Measurements from ENCODE around the gene CCDC106.

Gene CCDC106

DNA sequence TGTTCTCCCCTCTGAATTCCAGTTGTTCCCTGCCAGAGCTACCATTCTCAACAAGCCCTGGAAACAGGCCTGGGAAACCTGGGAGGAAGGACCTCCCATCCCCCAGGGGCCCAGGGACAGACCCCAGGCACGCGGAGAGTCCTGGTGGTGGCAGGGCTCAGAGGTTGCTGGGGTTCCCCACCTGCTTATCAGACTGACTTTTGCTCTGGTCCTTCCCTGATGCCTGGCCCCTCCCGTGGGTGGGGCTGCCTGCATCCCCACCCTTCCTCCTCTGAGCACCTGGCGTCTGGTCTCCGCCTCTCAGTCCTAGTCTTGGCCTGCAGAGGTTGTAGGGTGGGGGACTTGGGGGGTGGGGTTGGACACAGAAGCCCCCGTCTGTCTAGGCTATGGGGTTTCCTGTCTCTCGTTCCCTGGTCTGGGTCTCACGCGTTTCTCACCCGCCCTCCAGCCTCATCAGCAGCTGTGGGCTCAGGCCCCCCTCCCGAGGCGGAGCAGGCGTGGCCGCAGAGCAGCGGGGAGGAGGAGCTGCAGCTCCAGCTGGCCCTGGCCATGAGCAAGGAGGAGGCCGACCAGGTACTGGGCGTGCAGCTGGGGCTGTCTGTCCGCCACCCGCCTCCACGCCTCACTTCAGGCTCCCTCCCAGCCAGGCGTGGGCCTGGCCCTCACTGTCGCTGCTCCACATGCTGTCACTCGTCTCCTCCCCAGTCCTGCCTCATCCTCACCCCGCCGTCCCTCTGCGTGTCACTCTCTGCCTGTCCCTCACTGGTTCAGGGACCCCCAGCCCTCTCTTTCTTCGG, 40.6 kb downstream of the CCDC106 start:
- no peak for TF ChIP-seq CTCF (IDR thresholded peaks at IDR 0.05; ENCODE audit: low read length, missing control alignments)
- DNase-seq (ENCODE audit: low read depth) = no peak
- no peak overlapping the region for H3K4me3 ChIP-seq (replicated peaks; ENCODE audit: low read depth, low read length)

GRCh38 chr19:55689411-55690108, 41.5 kb downstream of the CCDC106 start:
- no peak overlapping the region for H3K4me3 ChIP-seq (replicated peaks; ENCODE audit: low read depth, low read length)
- TF ChIP-seq CTCF (IDR thresholded peaks at IDR 0.05; ENCODE audit: low read length, missing control alignments) = no peak
- DNase-seq (ENCODE audit: low read depth) = no peak

- TF ChIP-seq CTCF (IDR thresholded peaks at IDR 0.05; ENCODE audit: low read length, missing control alignments) = no peak
- no peak overlapping the region for H3K4me3 ChIP-seq (replicated peaks; ENCODE audit: low read depth, low read length)
- no peak for DNase-seq (ENCODE audit: low read depth)
These were observed 42.2 kb downstream of the CCDC106 start for GRCh38 chr19:55690109-55690768.

DNA sequence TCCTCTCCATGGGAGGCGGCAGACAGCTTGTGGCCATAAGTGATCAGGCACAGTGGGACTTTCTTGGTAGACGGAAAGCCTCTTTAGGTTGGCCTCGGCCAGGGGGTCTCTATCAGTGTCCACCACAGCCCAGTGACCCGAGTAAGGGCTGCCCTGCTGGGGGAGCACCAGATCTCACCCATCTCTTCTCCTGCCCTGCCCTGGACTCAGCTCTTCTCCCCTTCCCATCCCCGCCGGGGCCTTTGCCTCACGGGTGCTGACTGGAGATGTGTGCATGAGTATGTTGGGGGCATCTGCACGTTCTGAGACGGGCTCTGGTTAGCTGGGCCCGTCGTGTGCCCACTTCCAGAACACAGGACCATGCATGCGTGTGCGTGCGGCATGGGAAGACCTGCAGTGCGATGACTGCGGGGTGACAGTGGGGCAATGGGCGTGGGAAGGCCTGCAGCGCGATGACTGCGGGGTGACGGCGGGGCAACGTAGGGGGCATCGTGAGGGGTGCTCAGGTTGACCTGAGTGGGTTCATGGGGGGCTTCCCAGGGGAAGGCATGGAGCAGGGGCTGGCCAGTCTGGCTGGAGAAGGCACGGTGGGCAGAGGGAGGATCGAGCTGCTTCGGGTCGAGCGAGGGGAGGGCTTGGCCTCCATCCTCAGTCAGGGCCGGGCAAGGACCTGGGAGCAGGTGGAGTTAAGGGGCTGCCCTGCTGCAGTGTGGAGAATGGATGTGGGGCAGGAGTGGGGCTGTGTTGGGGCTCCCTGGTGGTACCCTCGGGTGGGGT, 42.9 kb downstream of the CCDC106 start:
- DNase-seq (ENCODE audit: low read depth) = no peak
- TF ChIP-seq CTCF (IDR thresholded peaks at IDR 0.05; ENCODE audit: low read length, missing control alignments) = no peak
- H3K4me3 ChIP-seq (replicated peaks; ENCODE audit: low read depth, low read length) = no peak overlapping the region

GRCh38 chr19:55691561-55692481, 43.8 kb downstream of the CCDC106 start:
- TF ChIP-seq CTCF (IDR thresholded peaks at IDR 0.05; ENCODE audit: low read length, missing control alignments) = no peak

GRCh38 chr19:55692681-55693081, 44.7 kb downstream of the CCDC106 start:
- DNase-seq (ENCODE audit: low read depth) = no peak
- no peak overlapping the region for H3K4me3 ChIP-seq (replicated peaks; ENCODE audit: low read depth, low read length)
- no peak for TF ChIP-seq CTCF (IDR thresholded peaks at IDR 0.05; ENCODE audit: low read length, missing control alignments)

More at GRCh38 chr19:55691561-55692481, 43.8 kb downstream of the CCDC106 start:
- no peak overlapping the region for H3K4me3 ChIP-seq (replicated peaks; ENCODE audit: low read depth, low read length)
- no peak for DNase-seq (ENCODE audit: low read depth)

All from fibroblast of pulmonary artery (primary cell).